Inferior parietal cortex (tissue), 1 donor: Measurements from ENCODE around the gene ST3GAL5.

Source experiments
- DNase-seq: peaks from one replicate; pipeline ENCODE4 v3.0.0-alpha.2; 2016; ENCODE audit errors: extremely low spot score

Gene ST3GAL5

DNA sequence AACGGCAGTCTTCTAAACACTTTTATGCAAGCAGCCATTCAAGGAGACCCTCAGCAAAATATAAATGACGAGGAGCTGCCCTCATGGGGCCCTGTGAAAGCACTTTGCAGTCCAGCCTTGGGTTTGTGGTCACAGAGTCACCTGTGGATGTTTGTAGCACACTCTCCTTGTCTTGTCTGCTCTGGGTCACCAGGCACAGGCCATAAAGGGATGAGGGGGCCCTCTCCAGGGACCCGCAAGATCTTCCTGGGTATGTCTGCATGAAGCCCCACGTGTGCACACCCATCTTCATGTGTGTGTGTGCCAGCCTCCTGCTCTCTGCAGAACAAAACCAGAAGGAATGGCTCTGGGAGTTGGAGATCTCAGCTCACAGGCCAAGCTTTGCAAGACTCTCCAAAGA is 98.8 kb downstream of the ST3GAL5 start:
- DNase-seq: no peak

DNA sequence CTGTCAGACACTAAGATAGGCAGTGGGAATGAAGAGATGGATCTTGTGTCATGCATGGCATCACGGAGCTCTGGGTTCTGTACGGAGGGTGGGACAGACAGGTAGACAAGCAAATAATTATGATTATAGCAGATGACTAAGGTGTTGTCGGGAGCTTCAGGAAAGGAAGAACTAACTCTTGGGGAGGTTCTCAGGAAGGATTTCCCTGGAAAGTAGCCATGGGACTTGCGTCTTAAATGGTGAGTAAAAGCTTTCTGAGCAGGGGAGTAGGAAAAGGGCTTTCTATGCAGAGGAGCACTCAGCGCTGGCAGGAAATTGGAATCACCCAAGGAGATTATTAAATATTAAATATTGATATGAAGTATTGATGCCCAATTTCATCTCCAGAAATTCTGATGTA is 99.5 kb downstream of the ST3GAL5 start:
- no peak for DNase-seq

DNA sequence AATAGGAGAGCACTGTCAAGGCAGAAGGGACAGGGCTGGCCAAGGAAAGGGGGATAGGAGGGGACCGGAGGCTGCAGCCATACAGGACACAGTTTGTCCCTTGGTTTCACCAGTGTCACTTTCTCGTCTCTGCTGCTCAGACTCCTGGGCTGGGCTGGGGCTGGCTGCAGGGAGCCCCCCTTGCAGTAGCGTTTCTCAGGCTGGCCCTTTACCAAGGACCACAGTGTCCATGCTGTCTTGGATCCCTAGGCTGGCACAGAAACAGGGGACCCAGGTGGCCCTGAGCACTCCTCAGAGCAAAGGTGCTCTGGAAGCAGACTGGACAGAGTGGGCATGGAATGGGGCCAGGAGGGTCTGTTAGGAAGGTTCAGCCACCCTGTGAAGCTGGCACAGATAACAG is 100.2 kb downstream of the ST3GAL5 start:
- DNase-seq: no peak

DNA sequence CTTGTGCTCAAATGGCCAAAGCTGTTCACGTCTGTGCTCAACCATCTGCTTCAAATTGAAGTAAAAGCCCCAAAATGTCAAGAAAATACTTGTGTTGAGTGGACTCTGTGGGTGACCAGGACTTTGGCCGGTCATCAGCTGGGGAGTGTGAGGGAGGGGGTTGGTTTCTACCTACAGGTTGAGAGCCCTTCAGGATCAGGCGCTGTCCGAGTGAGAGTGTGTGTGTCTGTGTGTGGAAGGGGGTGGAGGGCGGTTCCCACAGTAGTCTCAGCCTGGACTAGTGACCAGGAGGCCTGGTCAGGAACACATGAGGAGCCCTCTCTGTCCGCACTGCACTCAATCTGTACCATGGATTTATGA is 100.8 kb downstream of the ST3GAL5 start:
- DNase-seq: no peak

DNA sequence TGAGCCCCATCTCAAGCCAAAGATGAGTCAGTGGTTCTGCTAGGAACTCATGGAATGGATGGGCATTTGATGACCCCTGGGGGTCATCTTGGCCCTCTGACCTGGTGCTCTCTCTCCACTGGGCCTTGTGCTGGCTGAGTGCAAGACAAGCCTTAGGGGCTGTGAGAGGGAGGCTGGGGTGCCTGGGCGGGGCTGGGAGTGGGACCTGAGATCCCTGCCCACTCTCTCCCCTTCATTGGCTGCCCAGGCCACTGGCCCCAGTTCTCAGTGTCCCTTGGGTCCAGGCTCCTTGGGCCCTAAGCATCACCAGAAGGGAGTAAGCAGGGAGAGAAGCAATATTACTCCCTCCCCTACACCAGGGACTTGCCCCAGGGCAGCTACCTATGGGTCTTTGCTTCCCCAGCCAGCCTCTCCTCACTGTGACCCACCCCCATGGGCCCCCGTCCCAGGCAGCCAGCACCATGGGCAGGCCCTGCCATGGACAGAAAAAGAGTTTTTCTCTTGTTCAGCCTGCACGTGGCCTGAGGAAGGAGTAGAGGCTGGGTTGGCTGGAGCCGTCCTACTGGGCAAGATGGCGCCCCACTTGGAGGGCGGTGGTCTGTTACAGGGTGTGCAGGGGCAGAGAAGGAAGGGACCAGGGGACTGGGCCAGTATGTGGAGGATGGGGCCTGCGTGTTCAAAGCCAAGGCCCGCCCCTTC is 101.4 kb downstream of the ST3GAL5 start:
- DNase-seq: no peak
